ENCODE data around the gene RAET1L. TPM values are rescaled to one million over a fixed set of nuclear protein-coding genes. Genes with fewer than 3 reads are reported as not detected.
"Not testable (repeated sequence)": the region's sequence is repeated elsewhere in the genome, so short reads cannot be mapped to it uniquely, and the experiment has no call there.

The RAET1L gene
- total and polyA plus RNA-seq, 2 experiments from 2014 or later: not detected

DNA sequence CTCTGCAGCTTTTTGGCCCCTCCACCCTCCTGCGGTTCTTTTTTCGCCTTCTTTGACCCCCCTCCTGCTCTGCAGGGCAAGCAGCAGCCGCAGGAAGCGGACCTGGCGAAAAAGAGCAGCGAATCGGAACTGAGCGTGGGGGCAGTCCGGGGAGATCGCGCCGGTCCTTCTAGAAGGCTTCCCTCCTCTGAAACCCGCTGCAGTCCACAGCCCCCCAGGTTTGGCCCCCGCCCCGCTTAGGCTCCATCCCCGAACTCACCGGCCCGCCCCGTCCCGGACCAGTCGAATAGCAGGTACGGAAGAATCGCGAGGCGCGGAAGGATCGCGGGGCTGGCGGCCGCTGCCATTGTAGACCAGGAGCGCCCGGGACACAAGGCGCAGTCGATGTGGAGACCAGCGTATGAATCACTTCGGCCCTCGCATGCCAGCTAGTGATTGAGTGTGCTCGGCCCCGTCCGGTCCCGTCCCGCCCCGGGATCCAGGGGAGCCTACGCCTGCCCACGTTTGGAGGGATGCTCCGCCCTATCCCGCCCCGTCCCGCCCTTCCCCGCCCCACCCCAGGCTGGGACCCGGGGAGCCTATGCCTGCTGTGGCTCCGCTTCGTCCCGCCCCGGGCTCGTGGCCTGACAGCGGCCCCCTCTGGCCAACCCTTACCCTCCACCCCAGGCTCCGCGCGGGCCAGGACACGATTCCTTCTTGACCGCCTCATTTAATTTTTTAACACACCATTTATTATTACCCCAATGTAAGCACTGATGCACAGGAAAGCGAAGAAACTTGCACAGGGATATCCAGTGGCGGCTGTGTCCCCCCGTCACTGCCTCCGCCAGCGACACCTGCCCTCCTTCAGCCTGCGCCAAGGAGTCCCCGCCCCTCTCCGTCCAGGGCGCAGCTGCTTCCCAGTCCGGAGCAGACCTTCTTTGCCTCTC, 43.7 kb upstream of the RAET1L start, which contains the start of gene ULBP3:
Gene ULBP3, minus strand, starts transcription at position 402 of the 929 bp plus-strand sequence. Its CDS starts 55 bp downstream, at position 347.
- DNase-seq (ENCODE audit: low read depth in 1 of 2, low spot score in 1 of 2): peak; percentile 93 to 95
- Histone ChIP-seq H3K9me3 (ENCODE audit: low read depth) (no peaks in the 10 kb centered on the region), H3K27ac (no peak within 1 kb of the TSS), H3K4me3 (peak within 1 kb of the TSS; percentile 46), H3K36me3 (no peaks in the 10 kb centered on the region), H3K27me3 (peaks cover 7% of the 10 kb centered on the region), H3K4me1 (ENCODE audit: low read depth) (no peaks in the 10 kb centered on the region)
- TF ChIP-seq, protein P1, sequence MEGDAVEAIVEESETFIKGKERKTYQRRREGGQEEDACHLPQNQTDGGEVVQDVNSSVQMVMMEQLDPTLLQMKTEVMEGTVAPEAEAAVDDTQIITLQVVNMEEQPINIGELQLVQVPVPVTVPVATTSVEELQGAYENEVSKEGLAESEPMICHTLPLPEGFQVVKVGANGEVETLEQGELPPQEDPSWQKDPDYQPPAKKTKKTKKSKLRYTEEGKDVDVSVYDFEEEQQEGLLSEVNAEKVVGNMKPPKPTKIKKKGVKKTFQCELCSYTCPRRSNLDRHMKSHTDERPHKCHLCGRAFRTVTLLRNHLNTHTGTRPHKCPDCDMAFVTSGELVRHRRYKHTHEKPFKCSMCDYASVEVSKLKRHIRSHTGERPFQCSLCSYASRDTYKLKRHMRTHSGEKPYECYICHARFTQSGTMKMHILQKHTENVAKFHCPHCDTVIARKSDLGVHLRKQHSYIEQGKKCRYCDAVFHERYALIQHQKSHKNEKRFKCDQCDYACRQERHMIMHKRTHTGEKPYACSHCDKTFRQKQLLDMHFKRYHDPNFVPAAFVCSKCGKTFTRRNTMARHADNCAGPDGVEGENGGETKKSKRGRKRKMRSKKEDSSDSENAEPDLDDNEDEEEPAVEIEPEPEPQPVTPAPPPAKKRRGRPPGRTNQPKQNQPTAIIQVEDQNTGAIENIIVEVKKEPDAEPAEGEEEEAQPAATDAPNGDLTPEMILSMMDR (IDR thresholded peaks at IDR 0.05; ENCODE audit: low read depth, low read length): peak; percentile 55

DNA sequence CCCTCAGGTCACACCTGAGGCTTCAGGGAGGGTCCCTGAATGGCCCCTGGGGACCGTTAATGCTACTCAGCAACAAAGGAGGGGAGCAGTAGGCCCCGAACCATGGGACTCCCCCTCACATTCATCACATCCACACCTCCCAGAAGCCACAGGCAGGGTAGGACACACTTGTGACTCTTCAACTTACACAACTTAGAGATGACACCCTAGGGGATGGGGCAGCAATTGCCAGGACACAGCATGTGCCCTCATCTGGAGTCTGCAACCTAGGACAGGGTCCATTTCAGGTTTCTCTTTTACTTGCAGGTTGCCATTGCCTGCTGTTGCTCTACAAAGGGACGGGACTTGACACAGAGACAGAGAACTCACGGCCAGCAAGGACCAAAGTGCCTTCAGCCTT, 42.8 kb upstream of the RAET1L start:
- H3K36me3 ChIP-seq: no peaks in the 10 kb centered on the region
- peak overlapping the region; percentile 46 for H3K4me3 ChIP-seq
- no peaks in the 10 kb centered on the region for H3K4me1 ChIP-seq (ENCODE audit: low read depth)
- H3K27ac ChIP-seq: no peak overlapping the region
- DNase-seq (ENCODE audit: low read depth in 1 of 2, low spot score in 1 of 2): no peak
- peaks cover 7% of the 10 kb centered on the region for H3K27me3 ChIP-seq
- H3K9me3 ChIP-seq (ENCODE audit: low read depth): no peaks in the 10 kb centered on the region
- TF ChIP-seq, protein P1 (IDR thresholded peaks at IDR 0.05; ENCODE audit: low read depth, low read length): no peak

DNA sequence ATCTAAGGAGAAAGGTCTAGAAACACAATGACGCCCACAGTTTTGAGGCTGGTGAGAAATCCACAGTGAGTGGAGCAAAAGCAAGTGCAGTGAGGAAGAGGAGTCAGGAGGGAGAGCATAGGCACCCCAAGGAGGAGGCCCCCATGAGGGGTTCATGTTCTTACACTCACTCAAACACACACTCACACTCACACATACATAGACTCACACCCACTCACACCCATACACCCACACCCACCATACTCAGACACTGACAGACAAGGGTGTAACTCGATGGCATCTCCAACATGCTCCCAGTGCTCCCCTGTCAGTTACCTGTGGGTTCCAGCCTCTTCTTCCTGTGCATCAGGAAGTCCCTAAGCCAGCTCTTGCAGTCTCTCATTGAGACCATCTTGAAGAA, 39.8 kb upstream of the RAET1L start:
- no peaks in the 10 kb centered on the region for H3K4me1 ChIP-seq (ENCODE audit: low read depth)
- peaks cover 7% of the 10 kb centered on the region for H3K27me3 ChIP-seq
- DNase-seq (ENCODE audit: low read depth in 1 of 2, low spot score in 1 of 2): no peak
- no peak overlapping the region for H3K27ac ChIP-seq
- TF ChIP-seq, protein P1 (IDR thresholded peaks at IDR 0.05; ENCODE audit: low read depth, low read length): no peak
- no peaks in the 10 kb centered on the region for H3K36me3 ChIP-seq
- H3K4me3 ChIP-seq: no peak overlapping the region
- no peaks in the 10 kb centered on the region for H3K9me3 ChIP-seq (ENCODE audit: low read depth)

DNA sequence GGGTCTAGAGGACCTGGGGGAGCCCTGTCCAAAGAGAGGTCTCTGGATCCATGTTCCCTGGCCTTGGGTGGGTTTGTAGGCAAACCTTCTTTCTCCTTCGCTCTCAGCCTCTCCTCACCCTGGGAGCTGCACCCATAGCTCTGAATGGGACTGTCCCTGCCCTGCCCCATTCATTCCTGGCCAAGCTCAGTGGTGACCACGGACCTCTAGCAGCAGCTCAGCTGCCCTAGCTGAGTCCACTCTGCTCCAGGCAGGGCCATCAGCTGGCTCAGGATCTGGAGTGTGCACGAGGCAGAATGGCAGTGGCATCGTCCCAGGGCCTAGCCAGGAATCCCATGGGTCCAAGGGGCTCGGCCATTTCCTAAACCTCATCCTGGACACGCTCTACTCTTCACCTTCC, 38.3 kb upstream of the RAET1L start:
- Histone ChIP-seq H3K4me1 (ENCODE audit: low read depth) (no peaks in the 10 kb centered on the region), H3K9me3 (ENCODE audit: low read depth) (no peaks in the 10 kb centered on the region), H3K27ac (no peak overlapping the region), H3K27me3 (peaks cover 4% of the 10 kb centered on the region), H3K4me3 (no peak overlapping the region), H3K36me3 (no peaks in the 10 kb centered on the region)
- TF ChIP-seq, protein P1 (IDR thresholded peaks at IDR 0.05; ENCODE audit: low read depth, low read length): no peak
- DNase-seq (ENCODE audit: low read depth in 1 of 2, low spot score in 1 of 2): no peak

DNA sequence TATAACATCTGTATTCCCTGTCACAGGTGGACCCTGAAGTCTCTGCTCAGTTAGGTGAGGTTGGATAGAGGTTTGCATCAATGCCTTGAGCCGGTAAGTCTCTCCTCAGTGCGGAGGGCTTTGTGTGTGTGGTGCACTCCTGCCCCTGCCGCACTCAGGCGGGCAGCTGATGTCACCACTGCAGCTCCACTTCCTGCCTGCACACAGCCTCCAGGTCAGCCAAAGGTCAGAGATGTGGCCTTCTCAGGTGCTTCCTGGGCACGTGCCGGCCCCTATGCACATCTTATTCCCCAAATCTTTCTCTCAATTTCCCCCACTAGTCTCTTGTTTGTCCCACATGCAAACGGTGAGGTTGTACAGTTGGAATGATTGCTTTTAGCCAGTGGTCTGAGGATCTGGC, 34.6 kb upstream of the RAET1L start:
- peaks cover 23% of the 10 kb centered on the region for H3K27me3 ChIP-seq
- not testable (repeated sequence) for H3K4me1 ChIP-seq (ENCODE audit: low read depth); H3K27ac ChIP-seq; H3K9me3 ChIP-seq (ENCODE audit: low read depth); H3K36me3 ChIP-seq; H3K4me3 ChIP-seq; DNase-seq (ENCODE audit: low read depth in 1 of 2, low spot score in 1 of 2)

DNA sequence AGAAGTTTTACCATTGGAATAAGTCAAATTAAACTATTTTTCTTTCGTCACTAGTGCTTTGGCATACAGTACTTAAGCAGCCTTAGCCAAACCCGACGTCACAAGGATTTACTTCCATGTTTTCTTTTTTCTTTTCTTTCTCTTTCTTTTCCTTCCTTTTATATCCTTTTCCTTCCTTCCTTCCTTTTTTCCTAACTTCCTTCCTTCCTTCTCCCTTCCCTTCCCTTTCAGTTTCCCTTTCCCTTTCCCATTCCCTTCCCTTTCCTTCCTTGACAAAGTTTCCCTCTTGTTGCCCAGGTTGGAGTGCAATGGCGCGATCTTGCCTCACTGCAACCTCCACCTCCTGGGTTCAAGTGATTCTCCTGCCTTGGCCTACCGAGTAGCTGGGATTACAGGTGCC, 33.7 kb upstream of the RAET1L start:
- no peaks in the 10 kb centered on the region for H3K36me3 ChIP-seq
- DNase-seq (ENCODE audit: low read depth in 1 of 2, low spot score in 1 of 2): no peak
- peaks cover 33% of the 10 kb centered on the region for H3K27me3 ChIP-seq
- no peaks in the 10 kb centered on the region for H3K9me3 ChIP-seq (ENCODE audit: low read depth)
- TF ChIP-seq, protein P1 (IDR thresholded peaks at IDR 0.05; ENCODE audit: low read depth, low read length): no peak
- H3K27ac ChIP-seq: no peak overlapping the region
- no peak overlapping the region for H3K4me3 ChIP-seq
- no peaks in the 10 kb centered on the region for H3K4me1 ChIP-seq (ENCODE audit: low read depth)
